Measurements from ENCODE around the gene ADARB2.

- TF ChIP-seq, protein P1, sequence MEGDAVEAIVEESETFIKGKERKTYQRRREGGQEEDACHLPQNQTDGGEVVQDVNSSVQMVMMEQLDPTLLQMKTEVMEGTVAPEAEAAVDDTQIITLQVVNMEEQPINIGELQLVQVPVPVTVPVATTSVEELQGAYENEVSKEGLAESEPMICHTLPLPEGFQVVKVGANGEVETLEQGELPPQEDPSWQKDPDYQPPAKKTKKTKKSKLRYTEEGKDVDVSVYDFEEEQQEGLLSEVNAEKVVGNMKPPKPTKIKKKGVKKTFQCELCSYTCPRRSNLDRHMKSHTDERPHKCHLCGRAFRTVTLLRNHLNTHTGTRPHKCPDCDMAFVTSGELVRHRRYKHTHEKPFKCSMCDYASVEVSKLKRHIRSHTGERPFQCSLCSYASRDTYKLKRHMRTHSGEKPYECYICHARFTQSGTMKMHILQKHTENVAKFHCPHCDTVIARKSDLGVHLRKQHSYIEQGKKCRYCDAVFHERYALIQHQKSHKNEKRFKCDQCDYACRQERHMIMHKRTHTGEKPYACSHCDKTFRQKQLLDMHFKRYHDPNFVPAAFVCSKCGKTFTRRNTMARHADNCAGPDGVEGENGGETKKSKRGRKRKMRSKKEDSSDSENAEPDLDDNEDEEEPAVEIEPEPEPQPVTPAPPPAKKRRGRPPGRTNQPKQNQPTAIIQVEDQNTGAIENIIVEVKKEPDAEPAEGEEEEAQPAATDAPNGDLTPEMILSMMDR (IDR thresholded peaks at IDR 0.05; ENCODE audit: poor library complexity), result no peak
- TF ChIP-seq EZH2phosphoT487 (IDR thresholded peaks at IDR 0.05; ENCODE audit: low read depth, severe bottlenecking, unreplicated experiment) (no peak), EZH2 (IDR thresholded peaks at IDR 0.05; ENCODE audit: borderline replicate concordance) (no peak)
These were observed 122.0 kb downstream of the ADARB2 start for GRCh38 chr10:1615186-1615954.

Data from hepatocyte (in vitro differentiated cells).